T-helper 2 cell treated with Interferon-gamma antibody and Interleukin-4, amounts not matched to agents 100 ng/mL and 5 ng/mL, for 36 hours (primary cell): Measurements from ENCODE around the gene AIF1. TPM values are rescaled to one million over a fixed set of nuclear protein-coding genes. Genes with fewer than 3 reads are reported as not detected.

Source experiments
- intact Hi-C: fragments of 100-400 bp; cut with micrococcal nuclease; formaldehyde crosslinking; loops from one replicate; pipeline ENCODE4 v1.15.1; 2023
- total RNA-seq: library from RNA; stranded (reverse); gene quantifications from 2 replicates; pipeline ENCODE4 v1.2.3, GENCODE V29; 2022

The AIF1 gene
- 67.9 and 70.2 TPM in 2 replicates for total RNA-seq

DNA sequence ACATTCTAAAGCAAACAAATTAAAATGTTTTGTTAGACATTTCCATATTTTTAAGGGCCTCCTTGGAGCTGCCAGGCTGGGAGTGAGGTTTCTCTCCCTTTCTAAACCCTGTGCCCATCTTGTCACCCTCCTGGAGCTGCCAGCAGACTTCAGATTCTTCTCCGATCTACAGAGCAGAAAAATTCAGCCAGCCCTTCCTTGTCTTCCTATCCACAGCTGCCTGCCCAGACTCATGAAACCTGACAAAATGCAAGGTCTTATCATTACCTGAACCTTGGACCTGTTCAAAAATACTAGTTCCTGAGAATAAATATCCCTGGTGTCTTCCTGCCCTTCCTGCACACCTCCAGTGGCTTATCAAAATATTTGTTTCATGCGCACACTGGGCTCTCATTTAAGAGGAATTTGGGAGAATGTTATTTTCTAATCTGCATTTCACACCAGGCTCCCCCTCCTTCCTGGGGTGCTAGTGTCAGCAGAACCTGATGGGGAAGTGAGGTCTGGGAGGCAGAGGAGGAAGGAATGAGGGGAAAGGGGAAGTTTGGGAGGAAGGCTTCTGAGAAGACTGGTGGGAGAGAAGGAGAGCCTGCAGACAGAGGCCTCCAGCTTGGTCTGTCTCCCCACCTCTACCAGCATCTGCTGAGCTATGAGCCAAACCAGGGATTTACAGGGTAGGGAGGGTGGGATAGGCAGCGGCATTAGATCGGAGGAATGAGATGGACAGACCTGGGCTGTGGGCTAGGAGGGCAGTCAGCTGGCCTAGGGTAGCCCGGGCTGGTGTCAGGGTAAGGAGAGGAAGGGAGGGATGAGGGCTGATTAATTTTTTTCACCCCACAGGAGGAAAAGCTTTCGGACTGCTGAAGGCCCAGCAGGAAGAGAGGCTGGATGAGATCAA lies at the start of gene AIF1:
Gene AIF1 (plus strand): TSS at position 551 of the 895 bp plus-strand sequence. CDS start 96 bp downstream, at position 647.
- intact Hi-C loops, result no loop called here

DNA sequence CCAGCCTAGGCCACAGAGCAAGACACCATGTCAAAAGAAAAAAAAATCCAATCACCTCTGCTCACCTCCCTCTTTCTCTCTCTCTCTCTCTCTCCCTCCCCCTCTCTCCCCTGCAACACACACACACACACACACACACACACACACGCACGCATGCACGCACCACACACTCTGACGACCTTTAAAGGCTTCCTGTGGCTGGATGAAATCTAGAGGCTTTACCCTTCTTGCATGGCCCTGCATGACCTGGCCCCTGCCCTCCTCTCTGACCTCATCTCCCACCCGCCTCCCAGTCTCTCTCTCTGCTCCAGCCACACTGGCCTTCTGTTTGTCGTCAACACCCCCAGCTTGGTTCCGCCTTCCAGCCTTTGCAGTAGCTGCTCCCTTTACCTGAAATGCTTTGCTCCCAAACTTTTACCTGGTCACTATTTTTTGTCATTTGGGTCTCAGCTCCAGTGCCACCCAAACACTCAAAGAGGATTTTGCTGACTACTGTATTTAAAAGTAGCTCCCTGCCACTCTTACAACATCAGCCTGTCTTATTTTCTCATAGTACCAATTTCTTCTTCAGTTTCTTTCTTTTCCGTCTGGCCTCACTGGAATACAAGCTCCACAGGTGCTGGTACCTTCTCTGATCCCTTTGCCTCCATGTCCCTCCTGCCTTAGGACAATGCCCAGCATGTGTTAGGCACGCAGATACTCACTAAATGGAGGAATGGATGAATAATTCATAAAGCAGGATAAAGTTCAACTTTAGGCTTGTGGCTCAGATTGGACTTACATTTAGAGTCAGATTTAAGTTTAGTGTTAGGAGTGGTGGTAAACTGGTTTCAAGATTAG lies 47.3 kb upstream of the AIF1 start:
- intact Hi-C loops, result loop anchor here (1.0 to 2.0 kb wide), 3 partner anchors 7 to 21 kb away; partner anchors contain the start of genes ATP6V1G2, LTB and NFKBIL1

DNA sequence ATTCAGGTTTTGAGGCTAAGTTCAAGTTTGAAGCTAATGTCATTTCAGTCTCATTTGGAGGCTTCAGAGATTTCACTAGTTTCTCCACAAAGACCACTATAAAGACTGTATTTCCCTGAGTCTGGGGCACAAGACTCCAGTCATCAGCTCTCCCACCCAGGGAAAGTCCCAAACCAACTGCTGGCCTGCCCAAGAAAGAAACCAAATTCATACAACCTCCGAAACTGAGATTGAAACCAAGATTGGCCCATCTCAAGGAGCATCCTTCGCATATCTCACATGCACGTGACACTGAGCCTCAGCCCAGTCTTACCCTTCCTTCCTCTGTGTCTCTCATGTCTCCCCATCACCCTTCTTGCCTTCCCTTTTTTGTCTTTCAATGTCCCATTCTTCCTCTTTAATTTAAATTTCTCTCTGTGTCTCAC lies 46.5 kb upstream of the AIF1 start:
- intact Hi-C loops, result loop anchor here (1.0 to 2.0 kb wide), 3 partner anchors 8 to 22 kb away; partner anchors contain the start of genes ATP6V1G2, LTB and NFKBIL1

DNA sequence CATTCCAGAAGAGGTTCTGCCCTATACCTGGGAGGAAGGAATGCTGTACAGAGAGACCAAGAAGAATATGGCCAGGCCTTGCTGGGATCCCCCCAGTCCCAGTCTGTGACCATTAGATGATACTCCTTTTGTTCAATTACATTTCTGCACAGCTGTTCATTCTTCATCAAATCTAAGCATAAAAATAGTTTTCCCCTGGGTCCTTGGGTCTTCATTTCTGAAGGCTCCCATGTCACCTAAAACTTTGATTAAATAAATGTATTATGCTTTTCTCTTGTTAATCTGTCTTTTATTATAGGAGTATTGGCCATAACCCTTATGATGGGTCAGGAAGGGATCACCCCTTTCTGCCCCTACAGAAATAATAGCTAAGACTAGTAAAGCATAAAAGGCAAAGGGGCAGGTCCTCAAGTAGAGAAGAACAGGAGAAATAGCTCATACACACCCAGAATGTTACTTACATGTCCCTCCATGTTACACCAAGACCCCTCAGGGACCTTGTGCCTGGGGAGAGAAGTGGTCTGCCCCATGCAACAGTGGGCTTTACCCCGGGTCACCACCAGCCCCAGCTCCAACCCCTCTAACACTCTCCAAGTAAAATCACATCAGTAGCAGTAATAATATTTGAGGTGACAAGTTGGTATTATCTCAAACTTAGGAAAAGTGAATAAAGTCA lies 45.0 kb upstream of the AIF1 start:
- intact Hi-C loops, result loop anchor here (2.0 kb wide), 2 partner anchors 13 to 23 kb away; partner anchors contain the start of genes ATP6V1G2, LTB and NFKBIL1

DNA sequence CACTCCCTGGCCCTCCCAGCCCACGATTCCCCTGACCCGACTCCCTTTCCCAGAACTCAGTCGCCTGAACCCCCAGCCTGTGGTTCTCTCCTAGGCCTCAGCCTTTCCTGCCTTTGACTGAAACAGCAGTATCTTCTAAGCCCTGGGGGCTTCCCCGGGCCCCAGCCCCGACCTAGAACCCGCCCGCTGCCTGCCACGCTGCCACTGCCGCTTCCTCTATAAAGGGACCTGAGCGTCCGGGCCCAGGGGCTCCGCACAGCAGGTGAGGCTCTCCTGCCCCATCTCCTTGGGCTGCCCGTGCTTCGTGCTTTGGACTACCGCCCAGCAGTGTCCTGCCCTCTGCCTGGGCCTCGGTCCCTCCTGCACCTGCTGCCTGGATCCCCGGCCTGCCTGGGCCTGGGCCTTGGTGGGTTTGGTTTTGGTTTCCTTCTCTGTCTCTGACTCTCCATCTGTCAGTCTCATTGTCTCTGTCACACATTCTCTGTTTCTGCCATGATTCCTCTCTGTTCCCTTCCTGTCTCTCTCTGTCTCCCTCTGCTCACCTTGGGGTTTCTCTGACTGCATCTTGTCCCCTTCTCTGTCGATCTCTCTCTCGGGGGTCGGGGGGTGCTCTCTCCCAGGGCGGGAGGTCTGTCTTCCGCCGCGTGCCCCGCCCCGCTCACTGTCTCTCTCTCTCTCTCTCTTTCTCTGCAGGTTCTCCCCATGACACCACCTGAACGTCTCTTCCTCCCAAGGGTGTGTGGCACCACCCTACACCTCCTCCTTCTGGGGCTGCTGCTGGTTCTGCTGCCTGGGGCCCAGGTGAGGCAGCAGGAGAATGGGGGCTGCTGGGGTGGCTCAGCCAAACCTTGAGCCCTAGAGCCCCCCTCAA lies 42.8 kb upstream of the AIF1 start, which contains the start of gene LTA:
Gene LTA (plus strand): TSS at position 249 of the 871 bp plus-strand sequence. CDS start 454 bp downstream, at position 703.
- intact Hi-C loops, result no loop called here

DNA sequence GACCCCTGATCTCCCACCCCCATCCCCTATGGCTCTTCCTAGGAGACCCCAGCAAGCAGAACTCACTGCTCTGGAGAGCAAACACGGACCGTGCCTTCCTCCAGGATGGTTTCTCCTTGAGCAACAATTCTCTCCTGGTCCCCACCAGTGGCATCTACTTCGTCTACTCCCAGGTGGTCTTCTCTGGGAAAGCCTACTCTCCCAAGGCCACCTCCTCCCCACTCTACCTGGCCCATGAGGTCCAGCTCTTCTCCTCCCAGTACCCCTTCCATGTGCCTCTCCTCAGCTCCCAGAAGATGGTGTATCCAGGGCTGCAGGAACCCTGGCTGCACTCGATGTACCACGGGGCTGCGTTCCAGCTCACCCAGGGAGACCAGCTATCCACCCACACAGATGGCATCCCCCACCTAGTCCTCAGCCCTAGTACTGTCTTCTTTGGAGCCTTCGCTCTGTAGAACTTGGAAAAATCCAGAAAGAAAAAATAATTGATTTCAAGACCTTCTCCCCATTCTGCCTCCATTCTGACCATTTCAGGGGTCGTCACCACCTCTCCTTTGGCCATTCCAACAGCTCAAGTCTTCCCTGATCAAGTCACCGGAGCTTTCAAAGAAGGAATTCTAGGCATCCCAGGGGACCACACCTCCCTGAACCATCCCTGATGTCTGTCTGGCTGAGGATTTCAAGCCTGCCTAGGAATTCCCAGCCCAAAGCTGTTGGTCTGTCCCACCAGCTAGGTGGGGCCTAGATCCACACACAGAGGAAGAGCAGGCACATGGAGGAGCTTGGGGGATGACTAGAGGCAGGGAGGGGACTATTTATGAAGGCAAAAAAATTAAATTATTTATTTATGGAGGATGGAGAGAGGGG lies 41.6 kb upstream of the AIF1 start:
- intact Hi-C loops, result loop anchor here (2.0 kb wide), 1 partner anchor 15 kb away; no protein-coding TSS in a partner anchor

DNA sequence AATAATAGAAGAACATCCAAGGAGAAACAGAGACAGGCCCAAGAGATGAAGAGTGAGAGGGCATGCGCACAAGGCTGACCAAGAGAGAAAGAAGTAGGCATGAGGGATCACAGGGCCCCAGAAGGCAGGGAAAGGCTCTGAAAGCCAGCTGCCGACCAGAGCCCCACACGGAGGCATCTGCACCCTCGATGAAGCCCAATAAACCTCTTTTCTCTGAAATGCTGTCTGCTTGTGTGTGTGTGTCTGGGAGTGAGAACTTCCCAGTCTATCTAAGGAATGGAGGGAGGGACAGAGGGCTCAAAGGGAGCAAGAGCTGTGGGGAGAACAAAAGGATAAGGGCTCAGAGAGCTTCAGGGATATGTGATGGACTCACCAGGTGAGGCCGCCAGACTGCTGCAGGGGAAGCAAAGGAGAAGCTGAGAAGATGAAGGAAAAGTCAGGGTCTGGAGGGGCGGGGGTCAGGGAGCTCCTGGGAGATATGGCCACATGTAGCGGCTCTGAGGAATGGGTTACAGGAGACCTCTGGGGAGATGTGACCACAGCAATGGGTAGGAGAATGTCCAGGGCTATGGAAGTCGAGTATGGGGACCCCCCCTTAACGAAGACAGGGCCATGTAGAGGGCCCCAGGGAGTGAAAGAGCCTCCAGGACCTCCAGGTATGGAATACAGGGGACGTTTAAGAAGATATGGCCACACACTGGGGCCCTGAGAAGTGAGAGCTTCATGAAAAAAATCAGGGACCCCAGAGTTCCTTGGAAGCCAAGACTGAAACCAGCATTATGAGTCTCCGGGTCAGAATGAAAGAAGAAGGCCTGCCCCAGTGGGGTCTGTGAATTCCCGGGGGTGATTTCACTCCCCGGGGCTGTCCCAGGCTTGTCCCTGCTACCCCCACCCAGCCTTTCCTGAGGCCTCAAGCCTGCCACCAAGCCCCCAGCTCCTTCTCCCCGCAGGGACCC lies 40.6 kb upstream of the AIF1 start:
- intact Hi-C loops, result loop anchor here (2.0 kb wide), 1 partner anchor 16 kb away; no protein-coding TSS in a partner anchor

DNA sequence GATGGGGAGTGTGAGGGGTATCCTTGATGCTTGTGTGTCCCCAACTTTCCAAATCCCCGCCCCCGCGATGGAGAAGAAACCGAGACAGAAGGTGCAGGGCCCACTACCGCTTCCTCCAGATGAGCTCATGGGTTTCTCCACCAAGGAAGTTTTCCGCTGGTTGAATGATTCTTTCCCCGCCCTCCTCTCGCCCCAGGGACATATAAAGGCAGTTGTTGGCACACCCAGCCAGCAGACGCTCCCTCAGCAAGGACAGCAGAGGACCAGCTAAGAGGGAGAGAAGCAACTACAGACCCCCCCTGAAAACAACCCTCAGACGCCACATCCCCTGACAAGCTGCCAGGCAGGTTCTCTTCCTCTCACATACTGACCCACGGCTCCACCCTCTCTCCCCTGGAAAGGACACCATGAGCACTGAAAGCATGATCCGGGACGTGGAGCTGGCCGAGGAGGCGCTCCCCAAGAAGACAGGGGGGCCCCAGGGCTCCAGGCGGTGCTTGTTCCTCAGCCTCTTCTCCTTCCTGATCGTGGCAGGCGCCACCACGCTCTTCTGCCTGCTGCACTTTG lies 39.6 kb upstream of the AIF1 start, which contains the start of gene TNF:
Gene TNF (plus strand): TSS at position 231 of the 567 bp plus-strand sequence. CDS start 177 bp downstream, at position 408.
- intact Hi-C loops, result loop anchor here (2.0 kb wide), 1 partner anchor 17 kb away; no protein-coding TSS in a partner anchor

DNA sequence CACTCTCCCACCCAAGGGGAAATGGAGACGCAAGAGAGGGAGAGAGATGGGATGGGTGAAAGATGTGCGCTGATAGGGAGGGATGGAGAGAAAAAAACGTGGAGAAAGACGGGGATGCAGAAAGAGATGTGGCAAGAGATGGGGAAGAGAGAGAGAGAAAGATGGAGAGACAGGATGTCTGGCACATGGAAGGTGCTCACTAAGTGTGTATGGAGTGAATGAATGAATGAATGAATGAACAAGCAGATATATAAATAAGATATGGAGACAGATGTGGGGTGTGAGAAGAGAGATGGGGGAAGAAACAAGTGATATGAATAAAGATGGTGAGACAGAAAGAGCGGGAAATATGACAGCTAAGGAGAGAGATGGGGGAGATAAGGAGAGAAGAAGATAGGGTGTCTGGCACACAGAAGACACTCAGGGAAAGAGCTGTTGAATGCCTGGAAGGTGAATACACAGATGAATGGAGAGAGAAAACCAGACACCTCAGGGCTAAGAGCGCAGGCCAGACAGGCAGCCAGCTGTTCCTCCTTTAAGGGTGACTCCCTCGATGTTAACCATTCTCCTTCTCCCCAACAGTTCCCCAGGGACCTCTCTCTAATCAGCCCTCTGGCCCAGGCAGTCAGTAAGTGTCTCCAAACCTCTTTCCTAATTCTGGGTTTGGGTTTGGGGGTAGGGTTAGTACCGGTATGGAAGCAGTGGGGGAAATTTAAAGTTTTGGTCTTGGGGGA lies 38.9 kb upstream of the AIF1 start:
- intact Hi-C loops, result loop anchor here (2.0 kb wide), 1 partner anchor 17 kb away; no protein-coding TSS in a partner anchor

DNA sequence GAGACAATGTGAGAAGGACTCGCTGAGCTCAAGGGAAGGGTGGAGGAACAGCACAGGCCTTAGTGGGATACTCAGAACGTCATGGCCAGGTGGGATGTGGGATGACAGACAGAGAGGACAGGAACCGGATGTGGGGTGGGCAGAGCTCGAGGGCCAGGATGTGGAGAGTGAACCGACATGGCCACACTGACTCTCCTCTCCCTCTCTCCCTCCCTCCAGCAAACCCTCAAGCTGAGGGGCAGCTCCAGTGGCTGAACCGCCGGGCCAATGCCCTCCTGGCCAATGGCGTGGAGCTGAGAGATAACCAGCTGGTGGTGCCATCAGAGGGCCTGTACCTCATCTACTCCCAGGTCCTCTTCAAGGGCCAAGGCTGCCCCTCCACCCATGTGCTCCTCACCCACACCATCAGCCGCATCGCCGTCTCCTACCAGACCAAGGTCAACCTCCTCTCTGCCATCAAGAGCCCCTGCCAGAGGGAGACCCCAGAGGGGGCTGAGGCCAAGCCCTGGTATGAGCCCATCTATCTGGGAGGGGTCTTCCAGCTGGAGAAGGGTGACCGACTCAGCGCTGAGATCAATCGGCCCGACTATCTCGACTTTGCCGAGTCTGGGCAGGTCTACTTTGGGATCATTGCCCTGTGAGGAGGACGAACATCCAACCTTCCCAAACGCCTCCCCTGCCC lies 38.0 kb upstream of the AIF1 start:
- intact Hi-C loops, result no loop called here

DNA sequence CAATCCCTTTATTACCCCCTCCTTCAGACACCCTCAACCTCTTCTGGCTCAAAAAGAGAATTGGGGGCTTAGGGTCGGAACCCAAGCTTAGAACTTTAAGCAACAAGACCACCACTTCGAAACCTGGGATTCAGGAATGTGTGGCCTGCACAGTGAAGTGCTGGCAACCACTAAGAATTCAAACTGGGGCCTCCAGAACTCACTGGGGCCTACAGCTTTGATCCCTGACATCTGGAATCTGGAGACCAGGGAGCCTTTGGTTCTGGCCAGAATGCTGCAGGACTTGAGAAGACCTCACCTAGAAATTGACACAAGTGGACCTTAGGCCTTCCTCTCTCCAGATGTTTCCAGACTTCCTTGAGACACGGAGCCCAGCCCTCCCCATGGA lies 37.5 kb upstream of the AIF1 start:
- intact Hi-C loops, result no loop called here

DNA sequence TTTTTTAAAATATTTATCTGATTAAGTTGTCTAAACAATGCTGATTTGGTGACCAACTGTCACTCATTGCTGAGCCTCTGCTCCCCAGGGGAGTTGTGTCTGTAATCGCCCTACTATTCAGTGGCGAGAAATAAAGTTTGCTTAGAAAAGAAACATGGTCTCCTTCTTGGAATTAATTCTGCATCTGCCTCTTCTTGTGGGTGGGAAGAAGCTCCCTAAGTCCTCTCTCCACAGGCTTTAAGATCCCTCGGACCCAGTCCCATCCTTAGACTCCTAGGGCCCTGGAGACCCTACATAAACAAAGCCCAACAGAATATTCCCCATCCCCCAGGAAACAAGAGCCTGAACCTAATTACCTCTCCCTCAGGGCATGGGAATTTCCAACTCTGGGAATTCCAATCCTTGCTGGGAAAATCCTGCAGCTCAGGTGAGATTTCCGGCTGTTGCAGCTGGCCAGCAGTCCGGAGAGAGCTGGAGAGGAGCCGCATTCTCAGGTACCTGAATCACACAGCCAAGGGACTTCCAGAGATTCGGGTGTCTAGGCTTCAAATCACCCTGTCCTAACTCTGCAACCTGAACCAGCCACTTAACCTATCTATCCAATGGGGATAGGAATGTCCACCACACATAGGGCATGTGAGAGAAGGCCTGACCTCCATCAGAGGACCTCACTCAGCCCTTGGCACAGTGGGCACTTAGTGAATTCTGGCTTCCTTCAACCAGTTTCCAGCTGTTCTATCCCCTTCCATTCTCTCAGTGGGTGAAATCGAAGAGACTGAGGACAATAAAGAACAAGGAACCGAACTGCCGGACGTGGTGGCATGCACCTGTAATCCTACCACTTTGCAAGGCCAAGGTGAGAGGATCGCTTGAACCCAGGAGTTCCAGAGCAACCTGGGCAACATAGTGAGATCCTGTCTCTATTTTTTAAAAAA lies 36.6 kb upstream of the AIF1 start:
- intact Hi-C loops, result no loop called here

DNA sequence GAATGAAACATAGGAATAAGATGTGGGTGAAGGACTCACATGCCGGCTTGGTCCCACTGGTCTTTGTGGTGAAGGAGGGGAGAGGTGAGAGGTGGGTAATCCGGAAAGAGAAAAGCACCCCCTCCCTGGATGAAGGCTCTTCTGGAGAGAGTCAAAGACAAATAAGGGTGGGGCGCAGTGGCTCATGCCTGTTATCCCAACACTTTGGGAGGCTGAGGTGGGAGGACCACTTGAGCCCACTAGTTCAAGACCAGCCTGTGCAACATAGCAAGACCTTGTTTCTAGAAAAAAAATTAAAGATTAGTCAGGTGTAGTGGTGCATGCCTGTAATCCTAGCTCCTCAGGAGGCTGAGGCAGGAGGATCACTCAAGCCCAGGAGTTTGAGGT lies 35.9 kb upstream of the AIF1 start:
- intact Hi-C loops, result no loop called here

DNA sequence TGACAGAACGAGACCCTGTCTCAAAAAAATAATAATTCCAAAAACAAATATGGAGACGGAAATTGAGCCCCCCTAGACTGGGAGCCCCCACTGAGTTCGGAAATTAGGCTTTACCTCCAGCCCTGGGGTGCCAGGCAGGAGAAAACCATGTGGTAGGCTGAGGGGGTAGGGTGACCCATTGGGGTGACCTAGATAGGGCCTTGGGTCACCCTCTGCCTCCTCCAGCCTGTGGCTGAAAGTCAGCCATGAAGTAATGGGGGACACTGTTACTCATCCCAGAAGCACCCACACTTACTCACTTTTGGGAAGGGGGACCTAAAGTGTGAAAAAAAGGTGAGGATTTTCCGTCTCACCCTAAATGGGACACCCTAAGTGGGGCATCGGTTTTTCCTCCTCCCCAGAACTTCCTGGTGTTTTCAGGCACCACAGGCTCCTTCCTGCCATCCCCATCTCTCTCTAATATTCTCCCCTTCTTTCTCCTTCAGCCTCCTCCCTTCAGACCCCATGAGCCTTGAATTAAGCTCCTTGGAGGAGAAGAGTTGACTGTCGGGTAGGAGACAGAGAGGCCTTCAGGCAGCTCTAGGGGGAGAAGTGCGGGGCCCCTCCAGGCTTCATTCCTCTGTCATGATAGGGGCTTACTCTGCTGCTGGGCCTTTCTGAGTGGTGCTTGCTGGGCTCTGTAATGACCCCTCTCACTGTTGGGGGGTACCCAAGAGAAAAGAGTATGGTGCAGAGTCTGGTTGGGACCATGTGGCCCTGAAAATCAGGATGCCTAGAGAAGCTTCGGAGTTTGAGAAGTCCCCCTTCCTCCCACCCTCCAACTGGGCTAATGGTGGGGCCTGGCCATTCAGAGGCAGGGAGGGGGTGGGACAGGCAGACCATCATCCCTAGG lies 35.2 kb upstream of the AIF1 start:
- intact Hi-C loops, result loop anchor here (1.0 to 5.0 kb wide), 2 partner anchors 32 to 87 kb away; partner anchors contain the start of gene NFKBIL1
